Stimulated activated CD4-positive, alpha-beta T cell treated with anti-CD3 and anti-CD28 coated beads, Interleukin-12 subunit alpha, Interleukin-12 subunit beta, amount 100 ng/mL, for 24 hours (primary cell): ENCODE measurements around the gene ZEB1.
"Not testable (repeated sequence)": the region's sequence is repeated elsewhere in the genome, so short reads cannot be mapped to it uniquely, and the experiment has no call there.

ENCODE experiments used
- DNase-seq, 2 experiments: peaks; one replicate each; pipeline ENCODE4 v3.0.0-alpha.2; 2020; ENCODE audit warnings: low read depth in 2 of 2

The ZEB1 gene

GRCh38 chr10:31366703-31367102, 47.7 kb downstream of the ZEB1 start:
- DNase-seq, result no peak

DNA sequence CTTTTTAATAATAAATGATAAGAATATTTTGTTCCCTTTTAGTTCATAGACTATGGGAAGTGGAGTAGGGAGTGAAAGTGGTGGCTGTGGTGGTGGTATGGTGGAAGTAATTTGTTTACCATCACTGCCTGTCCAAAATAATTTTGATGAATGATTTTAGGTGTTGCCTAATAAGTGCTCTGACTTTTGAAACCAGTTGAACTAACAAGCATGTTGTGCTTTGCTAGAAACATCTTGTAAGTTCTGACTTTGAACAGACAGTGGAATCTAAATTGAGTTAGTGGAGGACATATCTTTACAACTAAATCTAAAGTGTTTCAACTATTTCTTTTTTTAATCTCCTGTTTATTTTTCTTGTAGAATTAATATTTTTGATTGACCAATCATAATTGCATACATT, 49.7 kb downstream of the ZEB1 start:
- no peak for DNase-seq

DNA sequence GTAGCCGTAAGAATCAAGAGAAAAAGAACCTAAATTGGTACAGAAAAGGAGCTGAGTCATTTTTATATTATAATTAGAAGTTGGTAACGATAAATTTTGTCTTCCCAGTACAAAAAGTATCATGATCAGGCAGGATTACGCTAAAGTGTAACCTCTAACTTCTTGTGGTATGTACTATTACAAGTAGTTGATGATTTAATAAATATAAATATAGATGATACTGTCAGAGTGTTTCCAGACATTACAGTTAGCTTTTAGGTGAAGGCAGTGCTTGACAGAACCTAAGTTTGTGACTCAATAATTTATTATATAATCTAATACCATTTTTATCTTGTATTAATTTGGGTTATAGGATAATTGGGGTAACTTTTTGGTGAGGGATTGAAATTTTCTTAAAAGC, 53.4 kb downstream of the ZEB1 start:
- no peak for DNase-seq

GRCh38 chr10:31374146-31374696, 55.2 kb downstream of the ZEB1 start:
- DNase-seq, result no peak

DNA sequence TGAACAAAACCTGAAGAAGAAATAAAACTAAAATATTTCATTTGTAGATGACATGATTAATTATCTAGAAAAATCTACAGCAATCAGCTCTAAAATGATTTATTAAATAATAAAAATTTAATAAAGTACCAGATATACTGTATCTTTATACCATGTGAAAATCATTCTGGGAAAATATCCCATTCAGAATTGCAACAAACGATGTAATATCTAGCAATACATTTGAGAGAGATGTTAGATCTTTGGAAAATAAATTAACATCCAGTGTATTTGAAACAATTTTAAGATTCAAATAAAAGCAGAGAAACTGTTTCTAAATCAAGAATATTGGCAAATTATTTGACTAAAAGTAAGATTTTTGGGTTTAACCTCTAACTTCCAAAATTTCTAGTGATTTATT, 62.2 kb downstream of the ZEB1 start:
- no peak for DNase-seq

DNA sequence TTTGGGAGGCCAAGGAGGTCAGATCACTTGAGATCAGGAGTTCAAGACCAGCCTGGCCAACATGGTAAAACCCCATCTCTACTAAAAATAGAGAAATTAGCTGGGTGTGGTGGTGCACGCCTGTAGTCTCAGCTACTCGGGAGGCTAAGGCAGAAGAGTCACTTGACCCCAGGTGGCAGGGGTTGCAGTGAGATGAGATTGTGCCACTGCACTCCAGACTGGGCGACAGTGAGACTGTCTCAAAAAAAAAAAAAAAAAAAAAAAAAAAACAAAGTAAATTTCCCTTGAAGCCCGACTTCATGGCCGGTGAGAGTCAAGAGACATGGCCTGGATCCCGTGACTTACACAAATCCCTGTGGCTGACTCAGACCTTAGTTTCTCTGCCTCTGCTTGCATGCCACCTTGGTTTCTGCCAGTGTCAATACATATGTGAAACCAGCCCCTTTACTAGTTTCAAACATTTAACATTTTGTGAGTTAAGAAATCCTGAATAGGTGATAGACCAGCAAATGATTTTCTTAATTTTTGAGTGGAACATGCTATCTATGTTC, 62.8 kb downstream of the ZEB1 start:
- DNase-seq, result no peak

DNA sequence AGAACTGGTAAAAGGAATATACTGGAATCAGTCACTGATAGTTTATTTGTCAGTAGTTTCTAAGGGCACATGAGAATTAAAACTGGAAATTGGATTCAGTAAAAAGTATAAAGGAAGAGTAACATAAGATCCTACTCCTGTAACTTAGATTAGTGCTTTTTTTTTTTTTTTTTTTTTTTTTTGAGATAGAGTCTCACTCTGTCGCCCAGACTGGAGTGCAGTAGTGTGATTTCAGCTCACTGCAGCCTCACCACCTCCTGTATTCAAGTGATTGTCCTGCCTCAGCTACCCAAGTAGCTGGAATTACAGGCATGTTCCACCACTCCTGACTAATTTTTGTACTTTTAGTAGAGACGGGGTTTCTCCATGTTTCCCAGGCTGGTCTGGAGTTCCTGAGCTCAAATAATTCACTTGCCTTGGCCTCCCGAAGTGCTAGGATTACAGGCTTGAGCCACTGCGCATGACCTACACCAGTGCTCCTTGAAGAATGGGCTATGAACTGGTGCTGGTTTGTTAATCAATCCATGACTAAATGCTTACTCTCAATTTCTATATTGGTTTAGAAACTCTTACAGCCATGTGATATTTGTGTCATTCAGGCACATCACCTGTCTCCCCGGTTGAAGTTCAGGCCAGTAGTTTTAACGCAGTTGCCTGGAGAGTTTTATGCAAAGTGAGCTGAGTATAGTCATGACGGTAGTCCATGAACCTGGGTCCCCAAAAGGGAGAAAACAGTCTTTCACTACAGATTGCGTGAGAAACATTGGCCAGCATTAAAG, 65.0 kb downstream of the ZEB1 start:
- DNase-seq, result no peak

DNA sequence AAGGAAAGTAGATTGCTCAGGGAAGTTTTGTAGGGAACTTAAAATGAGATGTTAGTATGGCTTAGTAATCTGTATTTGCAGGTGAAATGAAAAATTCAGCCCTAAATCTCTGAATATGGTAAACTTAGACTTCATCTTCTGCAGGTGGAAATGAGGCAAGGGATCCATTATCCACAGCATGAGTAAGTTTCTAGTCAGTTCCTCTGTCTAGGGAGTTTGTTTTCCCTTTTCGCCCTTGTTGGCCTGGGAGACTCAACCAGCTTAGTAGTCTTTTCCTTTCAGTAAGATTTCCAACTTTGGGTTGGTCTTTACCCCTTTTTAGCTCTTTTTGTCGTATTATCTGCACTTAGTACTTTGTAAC, 65.6 kb downstream of the ZEB1 start:
- DNase-seq, result no peak

- DNase-seq, result no peak
These were observed 71.8 kb downstream of the ZEB1 start for GRCh38 chr10:31390804-31391203.

DNA sequence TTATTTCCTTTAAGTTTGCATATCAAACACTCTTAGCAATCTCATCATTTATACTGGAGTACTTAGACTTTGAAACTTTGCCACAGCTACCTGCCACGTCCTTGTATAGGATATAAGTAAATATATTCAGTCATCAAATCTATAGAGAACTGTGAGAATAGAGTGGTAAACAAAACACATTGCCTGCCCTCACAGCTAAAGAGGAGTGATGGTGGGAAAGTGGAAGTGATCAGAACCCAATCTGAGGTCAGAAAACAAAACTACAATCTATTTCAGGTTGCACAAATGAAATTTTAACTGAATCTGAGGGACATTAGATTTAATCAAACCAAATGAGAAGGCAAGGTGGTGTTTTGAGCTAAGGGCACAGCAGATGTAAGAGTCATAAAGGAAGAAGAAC, 74.8 kb downstream of the ZEB1 start:
- no peak for DNase-seq

DNA sequence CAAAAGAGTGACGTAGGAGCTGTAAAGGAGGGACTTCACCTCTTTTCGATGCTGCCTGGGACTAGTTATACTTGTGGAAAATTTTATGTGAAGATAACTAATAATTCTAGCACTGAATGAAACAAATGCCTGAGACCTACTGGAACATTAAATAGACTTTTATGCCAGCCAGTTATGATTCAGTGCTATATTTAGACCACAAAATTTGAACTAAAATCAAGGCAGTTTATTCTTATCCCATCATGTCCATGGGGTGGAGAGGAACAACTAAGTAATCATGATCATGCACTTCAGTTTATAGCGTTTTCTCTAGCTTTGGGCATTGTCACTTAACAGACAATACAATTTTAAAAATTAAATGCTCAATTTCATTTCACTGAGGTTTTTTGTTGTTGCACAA, 76.7 kb downstream of the ZEB1 start:
- no peak for DNase-seq

DNA sequence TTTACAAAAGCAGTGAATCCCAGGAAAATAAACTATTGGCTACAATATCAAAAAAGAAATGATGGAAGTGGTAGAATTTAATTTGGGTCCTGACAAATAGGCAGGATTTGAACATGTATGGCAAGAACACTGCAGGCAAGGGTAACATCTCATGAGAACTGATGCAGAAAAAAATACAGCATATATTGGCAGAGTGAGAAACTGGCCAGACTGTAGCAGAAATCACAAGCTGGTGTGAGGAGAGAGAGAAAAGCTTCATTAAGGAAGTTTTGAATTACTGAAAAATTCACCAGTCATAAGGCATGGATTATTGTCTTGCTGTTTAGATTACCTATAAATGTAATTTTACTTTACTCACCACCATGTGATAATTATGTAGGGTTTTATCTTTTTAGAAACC, 77.4 kb downstream of the ZEB1 start:
- DNase-seq, result no peak

GRCh38 chr10:31397852-31398251, 78.8 kb downstream of the ZEB1 start:
- DNase-seq, result no peak

GRCh38 chr10:31399171-31399570, 80.2 kb downstream of the ZEB1 start:
- no peak for DNase-seq

GRCh38 chr10:31399631-31400030, 80.6 kb downstream of the ZEB1 start:
- DNase-seq, result no peak

DNA sequence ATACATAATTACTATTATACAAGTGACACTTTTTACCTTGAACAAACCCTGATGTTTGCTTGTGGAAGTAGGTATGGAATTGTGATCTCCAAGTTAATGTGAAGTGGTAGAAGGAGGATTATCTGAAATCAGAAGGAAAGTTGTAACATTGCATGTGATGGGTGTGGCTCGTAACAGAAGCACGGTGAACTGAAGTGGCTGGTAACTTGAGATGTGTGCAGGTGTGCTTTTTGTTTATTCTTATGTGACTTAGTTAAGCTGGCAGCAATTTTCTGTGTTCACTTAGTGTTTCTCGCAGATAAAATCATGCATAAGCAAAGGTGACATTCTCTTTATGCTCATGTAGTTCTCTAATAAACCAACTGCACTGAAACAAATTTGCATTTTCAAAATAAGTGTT, 82.3 kb downstream of the ZEB1 start:
- no peak for DNase-seq

DNA sequence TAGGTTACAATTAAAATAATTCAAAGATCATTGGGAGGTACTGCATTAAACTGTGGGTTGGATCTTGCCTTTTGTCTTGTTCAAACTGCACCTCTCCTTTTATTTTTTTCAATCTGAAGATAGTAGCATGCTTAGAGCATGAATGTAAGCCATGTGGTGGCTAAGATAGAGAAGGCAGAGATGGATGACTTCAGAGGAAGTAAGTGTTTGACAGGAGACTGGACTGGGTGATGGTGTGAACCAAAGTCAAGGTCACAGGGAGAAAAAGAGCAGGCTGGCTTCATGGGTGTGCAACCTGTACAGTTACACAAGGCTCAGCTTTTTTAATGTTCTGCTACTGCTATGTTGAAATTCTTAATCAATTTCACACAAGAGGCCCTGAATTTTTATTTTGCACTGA, 85.6 kb downstream of the ZEB1 start:
- DNase-seq, result no peak

DNA sequence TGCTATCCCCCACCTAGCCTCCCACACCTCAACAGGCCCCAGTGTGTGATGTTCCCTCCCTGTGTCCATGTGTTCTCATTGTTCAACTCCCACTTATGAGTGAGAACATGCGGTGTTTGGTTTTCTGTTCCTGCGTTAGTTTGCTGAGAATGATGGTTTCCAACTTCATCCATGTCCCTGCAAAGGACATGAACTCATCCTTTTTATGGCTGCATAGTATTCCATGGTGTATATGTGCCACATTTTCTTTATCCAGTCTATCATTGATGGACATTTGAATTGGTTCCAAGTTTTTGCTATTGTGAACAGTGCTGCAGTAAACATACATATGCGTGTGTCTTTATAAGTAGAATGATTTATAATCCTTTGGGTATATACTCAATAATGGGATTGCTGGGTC, 86.8 kb downstream of the ZEB1 start:
- not testable (repeated sequence) for DNase-seq

DNA sequence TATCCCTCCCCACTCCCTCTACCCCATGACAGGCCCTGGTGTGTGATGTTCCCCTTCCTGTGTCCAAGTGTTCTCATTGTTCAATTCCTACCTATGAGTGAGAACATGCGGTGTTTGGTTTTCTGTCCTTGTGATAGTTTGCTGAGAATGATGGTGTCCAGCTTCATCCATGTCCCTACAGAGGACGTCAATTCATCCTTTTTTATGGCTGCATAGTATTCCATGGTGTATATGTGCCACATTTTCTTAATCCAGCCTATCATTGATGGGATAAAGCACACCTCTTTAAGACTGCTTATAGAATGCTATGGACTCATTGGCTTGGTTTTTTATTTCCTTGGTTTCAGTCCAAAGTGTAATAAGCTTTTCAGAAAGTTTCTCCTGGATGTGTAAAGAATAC, 93.4 kb downstream of the ZEB1 start:
- DNase-seq, result not testable (repeated sequence)

- DNase-seq, result no peak
These were observed 94.3 kb downstream of the ZEB1 start for GRCh38 chr10:31413325-31413724.

DNA sequence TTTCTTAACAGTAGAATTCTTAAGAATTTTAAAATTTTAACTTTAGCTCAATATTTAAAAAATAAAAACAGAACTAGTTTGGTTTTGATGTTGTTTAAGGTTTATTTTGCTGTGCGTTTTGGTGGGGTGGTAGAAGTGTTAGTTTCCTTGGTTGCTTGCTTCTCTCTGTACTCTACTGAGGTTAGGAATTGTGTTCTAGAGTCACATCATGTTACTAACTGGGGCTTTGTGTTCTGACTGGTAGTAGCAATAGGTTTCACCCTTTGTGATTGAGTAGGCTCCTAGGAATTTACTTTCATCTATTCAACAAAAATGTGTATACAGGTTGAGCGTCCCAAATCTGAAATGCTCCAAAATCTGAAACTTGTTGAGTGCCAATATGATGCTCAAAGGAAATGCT, 99.5 kb downstream of the ZEB1 start:
- no peak for DNase-seq

GRCh38 chr10:31419394-31420063, 100.5 kb downstream of the ZEB1 start:
- DNase-seq, result no peak

DNA sequence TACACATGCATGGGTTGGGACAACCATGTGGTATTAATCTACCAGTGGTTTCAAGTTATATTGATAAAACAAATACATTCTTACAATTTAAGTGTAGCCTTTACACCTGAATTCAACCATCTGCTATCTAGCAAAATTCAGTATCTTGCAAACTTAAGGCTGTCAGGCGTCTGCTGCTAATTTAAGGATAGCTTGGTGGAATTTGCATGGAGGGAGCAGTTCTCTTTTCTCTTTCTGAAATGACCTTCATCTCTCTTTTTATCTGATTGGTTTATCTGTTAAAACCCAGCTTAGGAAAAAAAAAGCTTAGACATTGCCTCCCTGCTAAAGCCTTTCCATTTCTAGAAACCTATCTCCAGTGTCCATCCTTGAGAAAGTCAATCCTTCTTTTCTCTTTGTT, 102.3 kb downstream of the ZEB1 start:
- no peak for DNase-seq
